ENCODE data around the gene GLB1L2.

Gene GLB1L2

DNA sequence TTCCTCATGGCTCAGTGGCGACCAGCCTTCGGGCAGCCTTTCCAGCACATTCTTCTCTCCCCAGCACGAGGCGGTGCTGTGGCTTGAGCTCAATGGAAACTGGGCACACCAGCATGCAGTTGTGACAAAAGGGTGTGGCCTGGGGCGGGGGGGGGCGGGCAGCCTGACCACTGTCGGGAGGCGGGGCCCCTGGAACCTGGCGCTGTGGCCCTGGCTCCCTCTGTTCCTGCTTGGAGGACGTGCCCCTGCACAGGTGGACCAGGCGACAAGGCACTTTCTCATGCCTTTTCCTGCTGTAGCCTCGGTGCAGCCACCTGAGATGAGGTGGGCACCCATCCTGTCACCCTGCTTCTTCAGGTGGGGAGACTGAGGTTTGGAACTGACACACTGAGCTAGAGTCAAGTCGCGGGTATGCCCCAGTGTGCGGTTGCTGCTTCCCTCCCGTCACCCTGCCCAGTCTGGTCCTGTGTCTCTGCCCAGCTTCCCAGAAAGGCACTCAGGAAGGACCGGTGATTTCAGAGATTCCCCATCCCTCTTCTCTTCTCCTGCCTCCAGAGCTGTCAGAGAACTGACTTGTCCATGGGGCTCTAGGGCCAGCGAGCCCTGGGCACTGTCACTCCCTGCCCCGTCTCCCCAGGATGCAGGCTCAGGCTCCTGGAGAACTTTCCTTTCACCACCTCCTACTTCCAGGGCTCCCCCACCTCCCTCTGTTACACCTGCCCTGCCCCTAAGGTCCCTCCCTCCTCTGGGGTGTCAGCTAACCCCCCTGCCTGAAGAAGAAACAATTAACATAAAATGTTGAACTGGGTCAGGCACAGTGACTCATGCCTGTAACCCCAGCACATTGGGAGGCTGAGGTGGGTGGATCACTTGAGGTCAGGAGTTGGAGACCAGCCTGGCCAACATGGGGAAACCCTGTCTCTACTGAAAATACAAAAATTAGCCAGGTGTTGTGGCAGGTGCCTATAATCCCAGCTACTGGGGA, 70.3 kb downstream of the GLB1L2 start:
- H3K9me2 ChIP-seq (replicated peaks; ENCODE audit: low read depth, low read length), result no peaks in the 10 kb centered on the region
- H3K4me3 ChIP-seq (ENCODE audit: low read length, poor library complexity, severe bottlenecking), result no peak overlapping the region
- no peaks in the 10 kb centered on the region for H3K79me2 ChIP-seq (ENCODE audit: insufficient read depth, low read length)
- H3K27me3 ChIP-seq (ENCODE audit: insufficient read depth, low read length, poor library complexity, severe bottlenecking), result no peaks in the 10 kb centered on the region
- no peaks in the 10 kb centered on the region for H3K36me3 ChIP-seq (ENCODE audit: insufficient read depth, low read length)
- no peaks in the 10 kb centered on the region for H4K20me1 ChIP-seq (ENCODE audit: insufficient read depth, low read length, poor library complexity, severe bottlenecking)
- no peak overlapping the region for H3K9ac ChIP-seq (ENCODE audit: low read depth, low read length, poor library complexity, severe bottlenecking)
- TF ChIP-seq EZH2phosphoT487 (IDR thresholded peaks at IDR 0.05; ENCODE audit: borderline replicate concordance), result no peak
- TF ChIP-seq CTCF (conservative IDR thresholded peaks at IDR 0.05; ENCODE audit: low read length), result no peak
- H3K4me2 ChIP-seq (ENCODE audit: low read depth, low read length, poor library complexity, severe bottlenecking), result no peak overlapping the region
- H2AFZ ChIP-seq (ENCODE audit: low read length), result no peak overlapping the region
- no peaks in the 10 kb centered on the region for H3K4me1 ChIP-seq (ENCODE audit: insufficient read depth, low read length, poor library complexity, severe bottlenecking)
- no peaks in the 10 kb centered on the region for H3F3A ChIP-seq (ENCODE audit: low read depth)
- peaks cover 26% of the 10 kb centered on the region; the same call in 1 of the 2 replicates for H3K9me3 ChIP-seq (ENCODE audit: insufficient read depth, low read depth, low read length)

DNA sequence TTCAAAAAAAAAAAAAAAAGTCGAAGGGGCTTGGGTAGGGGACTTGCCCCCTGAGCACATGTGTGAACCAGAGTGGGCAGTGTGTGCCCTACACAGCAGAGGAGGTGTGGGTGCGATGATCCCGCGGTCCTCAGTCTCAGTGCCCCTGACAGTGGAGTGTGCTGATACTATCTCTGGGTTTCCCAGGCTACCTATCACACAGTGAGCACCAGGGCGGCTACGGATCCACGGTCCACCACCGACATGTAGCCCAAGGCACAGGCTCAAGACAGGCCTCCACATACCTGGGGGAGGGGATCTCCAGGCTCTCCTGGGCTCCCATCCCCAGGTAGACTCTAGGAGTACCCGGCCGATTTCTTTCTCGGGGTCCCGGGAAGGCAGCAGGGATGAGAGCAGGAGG, 71.1 kb downstream of the GLB1L2 start:
- Histone ChIP-seq H3K9me3 (ENCODE audit: insufficient read depth, low read depth, low read length) (peaks cover 26% of the 10 kb centered on the region; the same call in 1 of the 2 replicates), H3K79me2 (ENCODE audit: insufficient read depth, low read length) (no peaks in the 10 kb centered on the region), H3K36me3 (ENCODE audit: insufficient read depth, low read length) (no peaks in the 10 kb centered on the region), H3K9me2 (replicated peaks; ENCODE audit: low read depth, low read length) (no peaks in the 10 kb centered on the region), H3K9ac (ENCODE audit: low read depth, low read length, poor library complexity, severe bottlenecking) (no peak overlapping the region), H3F3A (ENCODE audit: low read depth) (no peaks in the 10 kb centered on the region), H3K4me3 (ENCODE audit: low read length, poor library complexity, severe bottlenecking) (no peak overlapping the region), H3K4me2 (ENCODE audit: low read depth, low read length, poor library complexity, severe bottlenecking) (no peak overlapping the region), H4K20me1 (ENCODE audit: insufficient read depth, low read length, poor library complexity, severe bottlenecking) (no peaks in the 10 kb centered on the region), H3K4me1 (ENCODE audit: insufficient read depth, low read length, poor library complexity, severe bottlenecking) (no peaks in the 10 kb centered on the region), H3K27me3 (ENCODE audit: insufficient read depth, low read length, poor library complexity, severe bottlenecking) (no peaks in the 10 kb centered on the region), H2AFZ (ENCODE audit: low read length) (no peak overlapping the region)
- TF ChIP-seq EZH2phosphoT487 (IDR thresholded peaks at IDR 0.05; ENCODE audit: borderline replicate concordance) (no peak), CTCF (conservative IDR thresholded peaks at IDR 0.05; ENCODE audit: low read length) (no peak)

GRCh38 chr11:134404575-134405341, 73.0 kb downstream of the GLB1L2 start:
- no peaks in the 10 kb centered on the region for H3K4me1 ChIP-seq (ENCODE audit: insufficient read depth, low read length, poor library complexity, severe bottlenecking)
- no peaks in the 10 kb centered on the region for H3K79me2 ChIP-seq (ENCODE audit: insufficient read depth, low read length)
- no peaks in the 10 kb centered on the region for H3K36me3 ChIP-seq (ENCODE audit: insufficient read depth, low read length)
- H3K27me3 ChIP-seq (ENCODE audit: insufficient read depth, low read length, poor library complexity, severe bottlenecking), result no peaks in the 10 kb centered on the region
- H3K9ac ChIP-seq (ENCODE audit: low read depth, low read length, poor library complexity, severe bottlenecking), result no peak overlapping the region
- H3K4me3 ChIP-seq (ENCODE audit: low read length, poor library complexity, severe bottlenecking), result no peak overlapping the region
- no peaks in the 10 kb centered on the region for H4K20me1 ChIP-seq (ENCODE audit: insufficient read depth, low read length, poor library complexity, severe bottlenecking)
- H3K9me3 ChIP-seq (ENCODE audit: insufficient read depth, low read depth, low read length), result peaks cover 15% of the 10 kb centered on the region; the same call in 1 of the 2 replicates
- TF ChIP-seq EZH2phosphoT487 (IDR thresholded peaks at IDR 0.05; ENCODE audit: borderline replicate concordance), result no peak
- no peak for TF ChIP-seq CTCF (conservative IDR thresholded peaks at IDR 0.05; ENCODE audit: low read length)
- no peak overlapping the region for H3K4me2 ChIP-seq (ENCODE audit: low read depth, low read length, poor library complexity, severe bottlenecking)
- no peak overlapping the region for H2AFZ ChIP-seq (ENCODE audit: low read length)
- no peaks in the 10 kb centered on the region for H3F3A ChIP-seq (ENCODE audit: low read depth)
- H3K9me2 ChIP-seq (replicated peaks; ENCODE audit: low read depth, low read length), result no peaks in the 10 kb centered on the region
